ENCODE results near the gene LCN10.

LCN10 gene

DNA sequence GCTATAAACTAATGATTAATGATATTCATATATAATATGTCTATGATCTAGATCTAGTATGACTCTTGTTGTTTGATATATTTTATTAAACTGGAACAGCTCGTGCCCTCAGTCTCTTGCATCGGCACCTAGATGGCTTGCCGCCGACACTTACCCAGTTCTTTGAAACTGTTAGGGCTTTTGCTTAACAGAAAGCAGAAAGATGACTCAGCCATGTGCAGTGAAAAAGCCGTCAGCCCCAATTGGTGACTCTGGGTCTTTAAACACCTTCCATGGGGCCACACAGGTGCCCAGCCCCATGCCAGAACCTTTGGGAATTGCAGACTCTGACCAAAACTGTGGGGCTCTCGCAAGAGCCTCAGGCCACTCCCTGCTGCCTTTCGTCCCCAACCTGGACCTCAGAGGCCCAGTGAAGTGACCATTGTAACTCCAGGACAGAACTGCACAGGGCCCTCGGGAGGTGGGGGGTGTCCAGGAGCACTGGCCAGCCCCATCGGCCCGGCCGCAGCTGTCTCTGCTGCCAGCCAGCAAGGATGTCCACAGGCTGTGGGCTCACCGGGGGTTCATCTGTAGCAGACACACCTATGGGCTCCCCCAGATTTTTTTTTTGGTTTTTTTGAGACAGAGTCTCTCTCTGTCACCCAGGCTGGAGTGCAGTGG is 7.8 kb downstream of the LCN10 start:
- DNase-seq = no peak

- no peak for DNase-seq
Measured at GRCh38 chr9:136733611-136734010, 9.1 kb downstream of the LCN10 start.

GRCh38 chr9:136732444-136733178 is 10.1 kb downstream of the LCN10 start:
- DNase-seq = no peak

DNA sequence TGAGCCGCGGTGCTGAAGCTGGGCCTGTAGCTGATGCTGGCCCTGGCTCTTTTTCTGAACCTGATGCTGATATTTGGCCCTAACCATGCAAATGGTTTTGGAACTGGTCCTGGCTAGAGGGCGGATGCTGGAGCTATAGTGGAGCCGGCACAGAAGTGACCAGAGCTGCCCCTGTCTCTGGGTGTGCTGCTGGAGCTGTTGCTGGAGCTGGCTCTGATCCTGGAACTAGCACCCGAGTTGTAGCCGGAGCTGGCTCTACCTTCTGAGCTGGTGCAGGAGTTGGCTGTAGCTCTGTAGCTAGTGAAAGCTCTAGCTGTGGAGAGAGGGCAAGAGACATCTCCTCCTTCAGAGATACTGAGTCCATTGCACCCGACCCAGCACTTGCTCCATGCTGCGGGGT is 12.8 kb downstream of the LCN10 start:
- no peak for DNase-seq

- DNase-seq = no peak
Measured at GRCh38 chr9:136729144-136729543, 13.6 kb downstream of the LCN10 start.

DNA sequence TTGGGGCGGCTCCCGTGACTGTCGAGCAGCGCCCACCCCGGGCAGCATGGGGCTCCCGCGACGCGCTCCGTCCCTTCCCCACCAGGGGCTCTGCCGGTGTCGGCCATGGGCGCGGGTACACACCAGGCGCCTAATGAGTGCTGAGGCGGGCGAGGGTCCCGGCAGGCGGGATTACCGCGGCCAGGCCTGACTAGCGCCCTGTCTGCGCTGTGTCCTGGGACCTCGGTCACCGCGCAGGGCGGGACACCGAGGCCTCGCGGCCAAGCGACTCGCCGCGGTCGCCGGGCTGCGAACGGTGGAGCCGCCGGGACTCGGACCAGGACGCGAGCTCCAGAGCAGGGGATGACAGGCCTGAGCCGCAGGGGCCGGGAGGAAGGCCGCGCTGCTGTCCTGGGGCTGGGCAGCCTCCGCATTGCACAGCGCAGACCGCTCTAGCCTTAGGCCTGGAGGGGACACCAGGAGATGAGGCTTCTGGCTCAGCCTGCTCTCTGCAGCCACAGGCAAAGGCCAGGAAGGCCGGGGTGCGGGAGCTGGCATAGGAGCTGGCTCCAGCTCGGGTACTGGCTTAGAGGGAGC is 14.1 kb downstream of the LCN10 start:
- no peak for DNase-seq

DNA sequence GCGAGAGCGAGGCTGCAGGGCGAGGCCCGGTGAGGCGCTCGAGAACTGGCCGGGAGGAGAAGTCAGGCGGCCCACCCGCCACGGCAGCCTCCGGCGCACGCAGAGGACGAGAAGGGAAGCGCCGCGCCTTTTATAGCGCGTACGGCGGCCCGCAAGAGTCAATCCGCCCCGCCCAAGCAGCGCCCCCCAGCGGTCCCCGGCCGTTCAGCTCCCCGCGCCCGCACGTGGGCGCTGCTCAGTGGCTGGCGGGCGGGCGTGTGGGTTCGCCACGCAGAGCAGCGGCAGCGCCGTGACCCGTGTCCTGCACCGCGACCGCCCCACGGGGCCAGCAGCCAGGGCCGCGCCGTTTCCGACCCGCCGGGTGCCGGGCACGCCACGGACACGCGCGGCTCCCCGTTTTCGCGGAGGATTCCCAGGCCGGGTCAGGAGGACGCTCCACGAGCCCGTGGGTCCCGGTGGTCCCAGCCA is 14.6 kb downstream of the LCN10 start:
- peak; percentile 93 to 94 for DNase-seq

- peak in 1 of 2 donors; percentile 32 for DNase-seq
Measured at GRCh38 chr9:136726631-136727191, 16.0 kb downstream of the LCN10 start.

DNA sequence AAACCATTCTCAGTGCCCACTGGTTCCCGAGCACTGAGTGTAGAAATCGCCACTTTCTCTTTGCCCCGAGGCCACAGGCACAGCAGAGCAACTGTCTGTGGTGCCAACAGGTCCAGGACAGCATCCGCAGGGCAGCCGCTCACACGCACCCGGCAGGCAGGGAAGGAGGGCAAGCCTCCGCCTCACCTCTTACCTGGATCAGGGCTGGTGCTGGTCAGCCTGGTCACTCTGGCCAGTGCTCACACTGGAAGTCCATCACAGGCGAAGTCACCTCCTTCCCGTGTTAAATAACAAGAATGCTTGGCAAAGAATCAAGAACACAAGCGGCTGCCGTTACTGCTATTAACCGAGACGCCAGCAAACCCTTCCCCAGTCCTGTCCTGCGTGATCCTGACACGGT is 16.6 kb downstream of the LCN10 start:
- DNase-seq = no peak

DNA sequence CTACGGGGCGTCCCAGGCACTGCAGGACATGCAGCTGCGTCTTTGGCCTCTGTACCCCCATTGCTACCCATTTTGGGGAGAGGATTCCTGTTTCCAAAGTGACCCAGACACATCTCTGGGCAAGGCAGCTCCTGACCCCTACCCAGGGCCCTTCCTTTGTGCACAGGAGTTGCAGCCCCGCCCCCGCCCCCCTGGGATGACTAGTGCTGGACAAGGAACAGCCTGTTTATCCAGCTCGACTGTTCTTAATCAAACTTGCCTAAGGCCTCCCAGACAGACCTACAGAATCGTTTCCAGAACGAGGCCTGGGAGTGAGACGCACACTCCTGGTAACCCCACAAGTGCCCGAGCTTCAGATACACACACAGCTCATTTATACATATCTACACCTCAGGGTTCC is 17.1 kb downstream of the LCN10 start:
- no peak for DNase-seq

DNA sequence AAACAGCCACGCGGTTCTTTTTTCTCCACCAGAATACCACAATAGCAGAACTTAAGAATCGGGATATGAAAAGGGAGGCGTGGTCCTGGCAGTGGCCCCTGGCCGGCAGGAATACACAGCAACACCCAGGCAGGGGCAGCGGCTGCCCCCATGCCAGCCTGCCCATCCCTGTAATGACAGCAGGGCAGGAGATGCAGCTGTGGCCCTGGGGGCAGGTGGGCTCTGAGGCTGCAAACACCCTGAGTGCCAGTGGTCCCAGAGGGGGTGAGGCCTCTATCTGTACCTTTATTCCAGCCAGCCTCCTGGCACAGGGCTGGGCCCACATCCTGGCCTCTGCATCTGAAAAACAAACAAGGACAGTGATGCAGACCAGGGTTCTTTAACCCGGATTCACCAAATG is 18.0 kb downstream of the LCN10 start:
- no peak for DNase-seq

DNA sequence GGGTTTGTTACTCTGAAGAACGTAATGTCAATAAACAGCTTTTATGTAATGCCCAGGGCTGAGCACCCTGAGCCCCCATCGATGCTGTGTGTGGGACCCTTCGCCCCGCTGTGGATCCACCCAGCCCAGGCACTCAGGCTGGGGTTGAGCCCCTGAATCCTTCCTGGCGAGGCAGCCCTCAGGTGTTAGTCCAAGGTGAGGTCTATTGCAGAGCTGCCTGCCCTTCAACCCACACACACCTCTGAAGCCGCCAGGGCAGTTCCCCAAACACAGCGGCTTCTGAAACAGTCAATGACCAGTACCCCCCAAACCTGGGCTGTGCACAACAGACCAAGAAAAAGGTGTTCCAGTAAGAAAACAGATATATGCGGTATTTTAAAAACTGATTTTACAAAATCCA is 18.8 kb downstream of the LCN10 start:
- DNase-seq = no peak

DNA sequence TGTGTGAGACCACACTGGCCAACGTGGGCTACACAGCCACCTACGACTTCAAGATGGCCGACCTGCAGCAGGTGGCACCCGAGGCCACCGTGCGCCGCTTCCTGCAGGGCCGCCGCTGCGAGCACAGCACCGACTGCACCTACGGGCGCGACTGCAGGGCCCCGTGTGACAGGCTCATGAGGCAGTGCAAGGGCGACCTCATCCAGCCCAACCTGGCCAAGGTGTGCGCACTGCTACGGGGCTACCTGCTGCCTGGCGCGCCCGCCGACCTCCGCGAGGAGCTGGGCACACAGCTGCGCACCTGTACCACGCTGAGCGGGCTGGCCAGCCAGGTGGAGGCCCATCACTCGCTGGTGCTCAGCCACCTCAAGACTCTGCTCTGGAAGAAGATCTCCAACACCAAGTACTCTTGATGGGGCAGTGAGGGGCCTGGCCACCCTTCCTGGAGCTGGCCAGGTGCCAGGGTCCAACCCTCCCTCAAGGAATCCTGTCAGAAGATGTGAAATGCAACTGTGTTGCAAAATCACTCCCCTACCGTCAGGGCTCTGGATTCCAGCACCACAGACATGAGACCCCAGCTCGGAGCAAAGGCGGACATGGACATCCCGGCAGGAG is 19.3 kb downstream of the LCN10 start:
- no peak for DNase-seq

GRCh38 chr9:136722969-136723356 is 19.8 kb downstream of the LCN10 start:
- DNase-seq = no peak

GRCh38 chr9:136722093-136722968 is 20.4 kb downstream of the LCN10 start:
- DNase-seq = no peak

DNA sequence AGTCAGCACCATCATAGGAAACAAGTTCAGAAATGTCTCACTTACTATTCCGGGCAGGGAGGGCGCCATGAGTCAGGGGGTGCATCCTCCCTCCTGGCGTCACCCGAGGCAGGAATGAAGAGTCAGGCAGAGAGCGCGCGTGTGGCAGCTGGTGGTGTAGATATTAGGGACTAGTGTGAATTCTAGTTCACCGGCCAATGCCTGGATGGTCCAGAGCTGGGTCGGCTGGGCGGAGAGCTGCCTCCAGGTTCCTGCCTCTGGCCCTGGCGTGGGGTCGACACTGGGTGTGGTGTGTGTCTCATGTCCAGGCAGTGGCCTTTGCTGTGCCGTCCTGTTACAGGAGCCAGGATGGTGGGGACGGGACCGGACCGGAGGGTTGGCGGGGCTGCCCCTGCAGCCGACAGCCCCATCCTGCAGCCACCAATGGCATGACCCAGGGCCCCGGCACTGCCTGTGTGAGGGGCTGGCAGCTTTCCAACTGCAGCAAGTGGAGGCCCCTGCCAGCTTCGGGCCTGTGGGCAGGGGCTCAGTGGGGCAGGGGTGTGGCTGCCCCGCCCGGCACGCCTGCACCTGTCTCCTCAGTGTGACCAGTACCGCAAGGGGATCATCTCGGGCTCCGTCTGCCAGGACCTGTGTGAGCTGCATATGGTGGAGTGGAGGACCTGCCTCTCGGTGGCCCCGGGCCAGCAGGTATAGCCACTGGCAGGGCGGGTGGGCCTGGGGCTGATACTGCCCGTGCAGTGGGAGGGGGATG is 21.2 kb downstream of the LCN10 start:
- DNase-seq = no peak

DNA sequence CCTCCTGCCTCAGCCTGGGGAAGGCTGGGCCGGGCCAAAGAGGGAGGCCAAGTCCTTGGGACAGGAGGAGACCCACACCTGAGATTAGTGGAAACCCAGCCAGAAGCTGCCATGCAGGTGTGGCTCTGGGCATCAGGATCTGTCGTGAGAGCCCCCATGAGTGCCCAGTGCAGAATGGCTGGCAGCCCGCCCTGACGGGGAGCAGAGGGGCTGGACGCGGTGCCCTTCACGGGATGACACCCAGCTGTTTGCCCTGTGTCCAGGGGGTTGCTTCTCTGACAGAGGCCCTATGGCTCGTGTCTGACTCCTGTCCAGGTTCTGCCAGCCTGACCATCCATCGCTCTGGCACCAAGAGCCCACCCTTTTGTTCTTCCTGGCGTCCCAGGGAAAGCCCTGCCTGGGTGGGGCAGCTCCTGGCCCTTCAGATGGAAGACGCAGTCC is 21.8 kb downstream of the LCN10 start:
- no peak for DNase-seq

- no peak for DNase-seq
Measured at GRCh38 chr9:136720251-136720897, 22.4 kb downstream of the LCN10 start.

DNA sequence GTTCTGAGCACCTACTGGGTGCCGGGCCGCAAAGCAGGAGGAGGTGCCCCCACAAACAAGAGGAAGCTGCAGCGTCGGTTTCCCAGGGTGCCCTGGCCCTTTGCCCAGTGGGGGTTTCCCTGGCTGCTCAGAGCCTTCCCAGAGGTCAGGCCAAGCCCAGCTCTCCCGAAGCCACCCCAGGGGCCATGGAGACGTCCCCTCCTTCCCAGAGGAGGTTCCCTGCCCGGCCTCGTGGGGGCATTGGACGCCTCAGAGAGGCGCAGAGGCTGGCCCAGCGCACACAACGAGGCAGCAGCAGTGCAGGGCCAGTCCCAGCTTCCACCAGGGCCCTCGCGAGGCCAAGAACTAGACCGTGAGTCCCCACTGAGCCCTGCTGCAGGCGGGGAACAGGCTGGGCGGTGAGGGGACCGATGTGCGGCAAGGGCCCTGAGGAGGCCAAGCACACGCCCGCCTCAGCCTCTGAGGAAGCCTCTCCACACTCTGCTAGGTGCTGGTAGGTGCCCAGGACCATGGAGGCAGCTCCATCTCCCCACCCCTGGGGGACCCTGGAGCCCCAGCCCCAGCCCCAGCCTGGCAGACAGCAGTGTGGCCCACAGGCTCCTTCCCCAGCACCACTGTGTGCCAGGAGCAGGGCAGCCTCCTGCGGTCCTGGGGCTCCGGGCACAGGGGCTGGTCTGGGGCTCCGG is 23.4 kb downstream of the LCN10 start:
- DNase-seq = no peak
